Measurements from ENCODE around the gene PRPF6.
"Not testable (repeated sequence)": the region's sequence is repeated elsewhere in the genome, so short reads cannot be mapped to it uniquely, and the experiment has no call there.

PRPF6 gene

GRCh38 chr20:64009811-64010387, 29.0 kb downstream of the PRPF6 start:
- Histone ChIP-seq H3K4me1 (ENCODE audit: insufficient read depth, low read length, poor library complexity, severe bottlenecking) (peaks cover 26% of the 10 kb centered on the region), H3K4me3 (ENCODE audit: low read length, poor library complexity, severe bottlenecking) (peak overlapping the region; percentile 30), H3K9ac (ENCODE audit: low read depth, low read length, poor library complexity, severe bottlenecking) (no peak overlapping the region), H3K27me3 (ENCODE audit: insufficient read depth, low read length, poor library complexity, severe bottlenecking) (no peaks in the 10 kb centered on the region), H3K36me3 (ENCODE audit: insufficient read depth, low read length) (peaks cover 65% of the 10 kb centered on the region; the same call in 1 of the 2 replicates), H3K79me2 (ENCODE audit: insufficient read depth, low read length) (peaks cover 14% of the 10 kb centered on the region; the same call in 1 of the 2 replicates), H3F3A (ENCODE audit: low read depth) (no peaks in the 10 kb centered on the region), H4K20me1 (ENCODE audit: insufficient read depth, low read length, poor library complexity, severe bottlenecking) (peaks cover 3% of the 10 kb centered on the region), H3K9me3 (ENCODE audit: insufficient read depth, low read depth, low read length) (no peaks in the 10 kb centered on the region), H3K4me2 (ENCODE audit: low read depth, low read length, poor library complexity, severe bottlenecking) (peak overlapping the region; percentile 41), H2AFZ (ENCODE audit: low read length) (no peak overlapping the region), H3K9me2 (replicated peaks; ENCODE audit: low read depth, low read length) (no peaks in the 10 kb centered on the region)
- TF ChIP-seq CTCF (conservative IDR thresholded peaks at IDR 0.05; ENCODE audit: low read length), result no peak

- H3K9ac ChIP-seq (ENCODE audit: low read depth, low read length, poor library complexity, severe bottlenecking), result no peak overlapping the region
- H3K4me3 ChIP-seq (ENCODE audit: low read length, poor library complexity, severe bottlenecking), result no peak overlapping the region
- no peaks in the 10 kb centered on the region for H3F3A ChIP-seq (ENCODE audit: low read depth)
- no peaks in the 10 kb centered on the region for H3K9me3 ChIP-seq (ENCODE audit: insufficient read depth, low read depth, low read length)
- TF ChIP-seq EZH2phosphoT487 (IDR thresholded peaks at IDR 0.05; ENCODE audit: borderline replicate concordance), result no peak
- no peak for TF ChIP-seq CTCF (conservative IDR thresholded peaks at IDR 0.05; ENCODE audit: low read length)
- peaks cover 14% of the 10 kb centered on the region; the same call in 1 of the 2 replicates for H3K79me2 ChIP-seq (ENCODE audit: insufficient read depth, low read length)
- no peak overlapping the region for H3K4me2 ChIP-seq (ENCODE audit: low read depth, low read length, poor library complexity, severe bottlenecking)
- peaks cover 26% of the 10 kb centered on the region for H3K4me1 ChIP-seq (ENCODE audit: insufficient read depth, low read length, poor library complexity, severe bottlenecking)
- H3K36me3 ChIP-seq (ENCODE audit: insufficient read depth, low read length), result peaks cover 65% of the 10 kb centered on the region; the same call in 1 of the 2 replicates
- no peak overlapping the region for H2AFZ ChIP-seq (ENCODE audit: low read length)
- H3K9me2 ChIP-seq (replicated peaks; ENCODE audit: low read depth, low read length), result no peaks in the 10 kb centered on the region
- H4K20me1 ChIP-seq (ENCODE audit: insufficient read depth, low read length, poor library complexity, severe bottlenecking), result peaks cover 3% of the 10 kb centered on the region
- no peaks in the 10 kb centered on the region for H3K27me3 ChIP-seq (ENCODE audit: insufficient read depth, low read length, poor library complexity, severe bottlenecking)
Observed at GRCh38 chr20:64010711-64011237, 29.8 kb downstream of the PRPF6 start.

GRCh38 chr20:64011366-64011779, 30.4 kb downstream of the PRPF6 start:
- H3K27me3 ChIP-seq (ENCODE audit: insufficient read depth, low read length, poor library complexity, severe bottlenecking), result no peaks in the 10 kb centered on the region
- no peak overlapping the region for H3K4me3 ChIP-seq (ENCODE audit: low read length, poor library complexity, severe bottlenecking)
- H3K4me1 ChIP-seq (ENCODE audit: insufficient read depth, low read length, poor library complexity, severe bottlenecking), result peaks cover 26% of the 10 kb centered on the region
- no peaks in the 10 kb centered on the region for H3K9me3 ChIP-seq (ENCODE audit: insufficient read depth, low read depth, low read length)
- peaks cover 3% of the 10 kb centered on the region for H4K20me1 ChIP-seq (ENCODE audit: insufficient read depth, low read length, poor library complexity, severe bottlenecking)
- H2AFZ ChIP-seq (ENCODE audit: low read length), result no peak overlapping the region
- H3K4me2 ChIP-seq (ENCODE audit: low read depth, low read length, poor library complexity, severe bottlenecking), result no peak overlapping the region
- no peaks in the 10 kb centered on the region for H3K9me2 ChIP-seq (replicated peaks; ENCODE audit: low read depth, low read length)
- TF ChIP-seq CTCF (conservative IDR thresholded peaks at IDR 0.05; ENCODE audit: low read length), result no peak
- TF ChIP-seq EZH2phosphoT487 (IDR thresholded peaks at IDR 0.05; ENCODE audit: borderline replicate concordance), result no peak
- H3K36me3 ChIP-seq (ENCODE audit: insufficient read depth, low read length), result peaks cover 66% of the 10 kb centered on the region; the same call in 1 of the 2 replicates
- no peak overlapping the region for H3K9ac ChIP-seq (ENCODE audit: low read depth, low read length, poor library complexity, severe bottlenecking)
- peaks cover 14% of the 10 kb centered on the region; the same call in 1 of the 2 replicates for H3K79me2 ChIP-seq (ENCODE audit: insufficient read depth, low read length)
- H3F3A ChIP-seq (ENCODE audit: low read depth), result no peaks in the 10 kb centered on the region

- Histone ChIP-seq H3K4me1 (ENCODE audit: insufficient read depth, low read length, poor library complexity, severe bottlenecking) (peaks cover 22% of the 10 kb centered on the region), H3K36me3 (ENCODE audit: insufficient read depth, low read length) (peaks cover 67% of the 10 kb centered on the region; the same call in 1 of the 2 replicates), H3K79me2 (ENCODE audit: insufficient read depth, low read length) (peaks cover 14% of the 10 kb centered on the region; the same call in 1 of the 2 replicates)
- not testable (repeated sequence) for H3K27me3 ChIP-seq (ENCODE audit: insufficient read depth, low read length, poor library complexity, severe bottlenecking); H3K4me2 ChIP-seq (ENCODE audit: low read depth, low read length, poor library complexity, severe bottlenecking); H3F3A ChIP-seq (ENCODE audit: low read depth); H3K9ac ChIP-seq (ENCODE audit: low read depth, low read length, poor library complexity, severe bottlenecking); H2AFZ ChIP-seq (ENCODE audit: low read length); H3K4me3 ChIP-seq (ENCODE audit: low read length, poor library complexity, severe bottlenecking); H4K20me1 ChIP-seq (ENCODE audit: insufficient read depth, low read length, poor library complexity, severe bottlenecking); H3K9me3 ChIP-seq (ENCODE audit: insufficient read depth, low read depth, low read length); H3K9me2 ChIP-seq (replicated peaks; ENCODE audit: low read depth, low read length)
Observed at GRCh38 chr20:64012385-64013154, 31.6 kb downstream of the PRPF6 start.

Data from Loucy (cell line).